ENCODE results near the gene SEPTIN8.

Gene SEPTIN8

GRCh38 chr5:132774406-132774805 lies 2.6 kb downstream of the SEPTIN8 start:
- TF ChIP-seq NFIC (IDR thresholded peaks at IDR 0.05) (no peak), RAD21 (IDR thresholded peaks at IDR 0.05; ENCODE audit: low read depth) (no peak), YY1 (IDR thresholded peaks at IDR 0.05; ENCODE audit: low read depth) (no peak), CEBPB (IDR thresholded peaks at IDR 0.05) (no peak), CREB1 (IDR thresholded peaks at IDR 0.05; ENCODE audit: low read depth) (no peak), ZBTB7A (IDR thresholded peaks at IDR 0.05; ENCODE audit: low read depth) (no peak), FOXM1 (IDR thresholded peaks at IDR 0.05; ENCODE audit: borderline replicate concordance, low read depth) (no peak), USF1 (IDR thresholded peaks at IDR 0.05) (no peak), EGR1 (IDR thresholded peaks at IDR 0.05) (no peak), TCF12 (IDR thresholded peaks at IDR 0.05; ENCODE audit: low read depth) (no peak), REST (IDR thresholded peaks at IDR 0.05; ENCODE audit: low read depth) (no peak), EP300 (IDR thresholded peaks at IDR 0.05; ENCODE audit: borderline replicate concordance) (no peak)
- TF ChIP-seq, protein P1, sequence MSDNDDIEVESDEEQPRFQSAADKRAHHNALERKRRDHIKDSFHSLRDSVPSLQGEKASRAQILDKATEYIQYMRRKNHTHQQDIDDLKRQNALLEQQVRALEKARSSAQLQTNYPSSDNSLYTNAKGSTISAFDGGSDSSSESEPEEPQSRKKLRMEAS (IDR thresholded peaks at IDR 0.05) = no peak

GRCh38 chr5:132773601-132774355 lies 3.3 kb downstream of the SEPTIN8 start:
- TF ChIP-seq REST (IDR thresholded peaks at IDR 0.05; ENCODE audit: low read depth) (no peak), EP300 (IDR thresholded peaks at IDR 0.05; ENCODE audit: borderline replicate concordance) (no peak), FOXM1 (IDR thresholded peaks at IDR 0.05; ENCODE audit: borderline replicate concordance, low read depth) (no peak), NFIC (IDR thresholded peaks at IDR 0.05) (no peak), EGR1 (IDR thresholded peaks at IDR 0.05) (no peak), RAD21 (IDR thresholded peaks at IDR 0.05; ENCODE audit: low read depth) (no peak)

GRCh38 chr5:132773114-132773513 lies 3.9 kb downstream of the SEPTIN8 start:
- TF ChIP-seq RAD21 (IDR thresholded peaks at IDR 0.05; ENCODE audit: low read depth) (no peak), TEAD4 (IDR thresholded peaks at IDR 0.05) (no peak), TAF1 (IDR thresholded peaks at IDR 0.05; ENCODE audit: low read depth) (no peak), YY1 (IDR thresholded peaks at IDR 0.05; ENCODE audit: low read depth) (no peak)
- TF ChIP-seq, protein P1 (IDR thresholded peaks at IDR 0.05) = no peak

DNA sequence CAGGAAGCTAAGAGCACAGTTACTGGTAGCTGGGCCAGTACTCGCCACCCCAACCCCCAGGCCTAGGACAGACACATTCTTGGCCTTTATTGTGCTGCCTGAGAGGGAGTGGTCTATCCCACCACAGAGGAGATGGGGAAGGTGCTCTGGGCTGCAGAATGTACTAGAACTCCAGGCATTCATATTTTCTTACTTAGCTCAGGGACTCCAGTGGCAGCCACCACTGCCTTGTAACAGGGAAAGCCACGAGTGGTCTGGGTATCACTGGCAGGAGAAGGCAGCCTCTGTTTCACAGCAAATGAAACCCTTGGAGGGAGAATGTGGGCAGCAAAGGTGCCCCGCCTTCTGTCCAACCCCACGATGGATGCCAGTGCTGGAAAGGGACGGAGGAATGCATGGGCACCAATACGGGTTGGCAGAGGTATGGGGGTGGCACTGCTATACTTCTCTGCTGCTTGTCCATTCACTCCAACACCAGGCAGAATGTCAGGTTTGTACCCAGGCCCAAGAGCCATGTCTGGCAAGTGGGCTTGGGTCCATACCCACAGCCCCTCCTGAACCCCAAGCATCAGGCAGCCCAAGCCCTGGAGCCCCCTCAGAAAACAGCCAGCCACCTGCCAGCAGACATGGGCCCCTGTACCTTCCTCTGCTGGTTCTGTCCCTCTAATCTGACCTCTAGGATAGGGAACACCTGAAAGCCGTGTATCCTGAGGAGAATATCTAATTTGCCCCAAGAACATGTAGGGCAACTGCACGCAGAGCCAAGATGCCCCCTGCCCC lies 4.6 kb downstream of the SEPTIN8 start:
- no peak for TF ChIP-seq TEAD4 (IDR thresholded peaks at IDR 0.05)
- TF ChIP-seq FOXM1 (IDR thresholded peaks at IDR 0.05; ENCODE audit: borderline replicate concordance, low read depth) = no peak
- TF ChIP-seq CEBPB (IDR thresholded peaks at IDR 0.05) = no peak
- no peak for TF ChIP-seq TAF1 (IDR thresholded peaks at IDR 0.05; ENCODE audit: low read depth)
- TF ChIP-seq CREB1 (IDR thresholded peaks at IDR 0.05; ENCODE audit: low read depth) = no peak
- no peak for TF ChIP-seq ZBTB7A (IDR thresholded peaks at IDR 0.05; ENCODE audit: low read depth)
- no peak for TF ChIP-seq TCF12 (IDR thresholded peaks at IDR 0.05; ENCODE audit: low read depth)
- no peak for TF ChIP-seq REST (IDR thresholded peaks at IDR 0.05; ENCODE audit: low read depth)
- TF ChIP-seq YY1 (IDR thresholded peaks at IDR 0.05; ENCODE audit: low read depth) = no peak
- no peak for TF ChIP-seq EP300 (IDR thresholded peaks at IDR 0.05; ENCODE audit: borderline replicate concordance)
- TF ChIP-seq, protein P1 (IDR thresholded peaks at IDR 0.05) = no peak
- TF ChIP-seq RAD21 (IDR thresholded peaks at IDR 0.05; ENCODE audit: low read depth) = no peak
- no peak for TF ChIP-seq EGR1 (IDR thresholded peaks at IDR 0.05)
- no peak for TF ChIP-seq NFIC (IDR thresholded peaks at IDR 0.05)
- TF ChIP-seq USF1 (IDR thresholded peaks at IDR 0.05) = no peak

Data from Ishikawa (cell line).